GM12872 (cell line): Measurements from ENCODE around the gene ATAD3B.

ENCODE experiments used
- CTCF ChIP-seq: IDR thresholded peaks from 3 replicates; pipeline ENCODE4 v1.5.1; 2011; ENCODE audit warnings: low read depth, mild to moderate bottlenecking, low read length, moderate library complexity; ENCODE audit not compliant: insufficient read depth

ATAD3B gene

GRCh38 chr1:1544544-1544943 is 73.0 kb downstream of the ATAD3B start:
- TF ChIP-seq CTCF: no peak
